Left lung (tissue), 10 donors: Measurements from ENCODE around the gene MTNR1A. TPM values are rescaled to one million over a fixed set of nuclear protein-coding genes. Genes with fewer than 3 reads are reported as not detected.

Source experiments
- ATAC-seq: fragments of 200-7000 bp; cut with Tn5 transposase; one replicate; pipeline ENCODE4 v1.9.1; 2020; ENCODE audit warnings: moderate library complexity
- DNase-seq, 4 donors: peaks; one replicate each; pipeline ENCODE4 v3.0.0-alpha.2; 2013 to 2020
- H3K27ac ChIP-seq, 2 donors: fragments of 200-600 bp; sonication (generic) in 1 of 2; one replicate each; pipeline versions ENCODE4 v1.5.0 to v1.8.0; 2020 to 2021
- H3K27me3 ChIP-seq, 2 donors: fragments of 200-600 bp; sonication (generic) in 1 of 2; one replicate each; pipeline versions ENCODE4 v1.5.0 to v1.8.0; 2020 to 2021
- H3K36me3 ChIP-seq, 2 donors: fragments of 200-600 bp; sonication (generic) in 1 of 2; one replicate each; pipeline versions ENCODE4 v1.5.0 to v1.8.0; 2020 to 2021
- H3K4me1 ChIP-seq, 2 donors: fragments of 200-600 bp; one replicate each; pipeline ENCODE4 v1.8.0; 2021
- H3K4me3 ChIP-seq, 2 donors: fragments of 200-600 bp; sonication (generic) in 1 of 2; one replicate each; pipeline versions ENCODE4 v1.5.0 to v1.8.0; 2020 to 2021; ENCODE audit warnings: mild to moderate bottlenecking in 1 of 2
- H3K9me3 ChIP-seq, 2 donors: fragments of 200-600 bp; sonication (generic) in 1 of 2; one replicate each; pipeline versions ENCODE4 v1.5.0 to v1.8.0; 2020 to 2021
- intact Hi-C, 2 donors: fragments of 100-400 bp; cut with DNase I; formaldehyde crosslinking; loops; one replicate each; pipeline versions ENCODE4 v1.11.2 to v1.14.2; 2022
- polyA plus RNA-seq, 6 donors: library from polyadenylated mRNA; unstranded; fragments of 120-200 nt; gene quantifications; one replicate each; pipeline ENCODE4 v1.2.1, GENCODE V29; 2013; ENCODE audit not compliant: insufficient read length in 6 of 6
- total RNA-seq, 2 donors: library from RNA; stranded (reverse); fragmentation: NEBNext Ultra II Directional; extraction: Animal tissue kit (Norgen Biotek cat#: 25700); gene quantifications; one replicate each; pipeline ENCODE4 v1.2.1, GENCODE V29; 2021
- TF ChIP-seq, protein P1 (sequence below), 2 donors: fragments of 200-600 bp; sonication (generic) in 1 of 2; IDR thresholded peaks; one replicate each; pipeline versions ENCODE4 v1.5.0 to v1.8.0; 2021; ENCODE audit warnings: antibody characterized with exemption in 2 of 2
- donor health status: DM: no; HTN: yes; CAD: no.
- donor health status: DM: no; HTN: no; CAD: no.

The MTNR1A gene
- total and polyA plus RNA-seq, 8 donors = 0.17 TPM; not detected in 7

DNA sequence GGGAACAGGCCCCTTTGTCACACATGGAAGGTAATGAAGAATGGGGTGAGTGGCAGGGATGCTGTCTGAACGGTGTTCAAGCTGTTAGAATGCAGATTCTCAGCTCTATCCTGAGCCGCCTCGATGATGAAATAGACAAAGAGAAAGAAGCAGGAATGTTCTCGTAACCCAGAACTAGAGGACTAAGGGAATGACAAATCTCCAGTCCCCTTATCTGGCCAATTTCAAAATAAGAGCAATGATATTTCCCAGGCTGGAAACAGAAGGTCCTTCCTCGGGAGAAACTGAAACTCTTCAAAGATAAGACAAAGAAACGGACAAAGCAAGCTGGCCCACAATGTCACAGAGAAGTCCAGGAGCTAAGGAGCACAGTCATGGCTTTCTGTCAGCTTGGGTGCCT, 29.5 kb upstream of the MTNR1A start:
- H3K4me1 ChIP-seq = no peaks in the 10 kb centered on the region
- peaks cover 4 to 8% of the 10 kb centered on the region in 2 donors for H3K36me3 ChIP-seq
- no peak overlapping the region for H3K4me3 ChIP-seq
- H3K27me3 ChIP-seq = no peaks in the 10 kb centered on the region
- DNase-seq (no peak), ATAC-seq (no peak)
- intact Hi-C loops = loop anchor here in 1 of 2 donors (5.0 to 10.0 kb wide), 2 partner anchors 110 to 288 kb away; no protein-coding TSS in a partner anchor
- peaks cover 0 to 6% of the 10 kb centered on the region in 2 donors for H3K9me3 ChIP-seq
- H3K27ac ChIP-seq = no peak overlapping the region
- TF ChIP-seq, protein P1, sequence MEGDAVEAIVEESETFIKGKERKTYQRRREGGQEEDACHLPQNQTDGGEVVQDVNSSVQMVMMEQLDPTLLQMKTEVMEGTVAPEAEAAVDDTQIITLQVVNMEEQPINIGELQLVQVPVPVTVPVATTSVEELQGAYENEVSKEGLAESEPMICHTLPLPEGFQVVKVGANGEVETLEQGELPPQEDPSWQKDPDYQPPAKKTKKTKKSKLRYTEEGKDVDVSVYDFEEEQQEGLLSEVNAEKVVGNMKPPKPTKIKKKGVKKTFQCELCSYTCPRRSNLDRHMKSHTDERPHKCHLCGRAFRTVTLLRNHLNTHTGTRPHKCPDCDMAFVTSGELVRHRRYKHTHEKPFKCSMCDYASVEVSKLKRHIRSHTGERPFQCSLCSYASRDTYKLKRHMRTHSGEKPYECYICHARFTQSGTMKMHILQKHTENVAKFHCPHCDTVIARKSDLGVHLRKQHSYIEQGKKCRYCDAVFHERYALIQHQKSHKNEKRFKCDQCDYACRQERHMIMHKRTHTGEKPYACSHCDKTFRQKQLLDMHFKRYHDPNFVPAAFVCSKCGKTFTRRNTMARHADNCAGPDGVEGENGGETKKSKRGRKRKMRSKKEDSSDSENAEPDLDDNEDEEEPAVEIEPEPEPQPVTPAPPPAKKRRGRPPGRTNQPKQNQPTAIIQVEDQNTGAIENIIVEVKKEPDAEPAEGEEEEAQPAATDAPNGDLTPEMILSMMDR (IDR thresholded peaks at IDR 0.05) = no peak

DNA sequence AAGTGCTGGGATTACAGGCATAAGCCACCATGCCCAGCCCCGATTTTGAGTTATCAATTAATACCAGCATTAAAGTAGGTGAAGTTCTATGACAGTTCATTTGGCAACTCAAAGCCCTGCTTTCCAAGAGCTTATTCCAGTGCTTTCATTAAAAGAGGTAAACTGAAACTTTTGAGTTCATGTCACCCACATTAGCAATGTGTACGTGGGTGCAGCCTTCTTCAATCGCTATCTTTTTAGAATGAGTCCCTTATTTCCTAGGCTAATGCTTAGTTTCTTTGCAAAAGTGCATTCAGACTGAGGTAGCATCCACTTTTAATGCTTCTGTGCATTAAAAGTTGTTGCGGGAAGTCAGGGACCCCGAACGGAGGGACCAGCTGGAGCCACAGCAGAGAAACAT, 26.1 kb upstream of the MTNR1A start:
- DNase-seq (no peak), ATAC-seq (no peak)
- TF ChIP-seq, protein P1 (IDR thresholded peaks at IDR 0.05) = no peak
- no peak overlapping the region for H3K27ac ChIP-seq
- peaks cover 0 to 4% of the 10 kb centered on the region in 2 donors for H3K36me3 ChIP-seq
- no peaks in the 10 kb centered on the region for H3K4me1 ChIP-seq
- no peak overlapping the region for H3K4me3 ChIP-seq
- H3K9me3 ChIP-seq = peaks cover 0 to 6% of the 10 kb centered on the region in 2 donors
- H3K27me3 ChIP-seq = no peaks in the 10 kb centered on the region
- intact Hi-C loops = loop anchor here in 1 of 2 donors (10.0 kb wide), 1 partner anchor 107 kb away; no protein-coding TSS in a partner anchor

DNA sequence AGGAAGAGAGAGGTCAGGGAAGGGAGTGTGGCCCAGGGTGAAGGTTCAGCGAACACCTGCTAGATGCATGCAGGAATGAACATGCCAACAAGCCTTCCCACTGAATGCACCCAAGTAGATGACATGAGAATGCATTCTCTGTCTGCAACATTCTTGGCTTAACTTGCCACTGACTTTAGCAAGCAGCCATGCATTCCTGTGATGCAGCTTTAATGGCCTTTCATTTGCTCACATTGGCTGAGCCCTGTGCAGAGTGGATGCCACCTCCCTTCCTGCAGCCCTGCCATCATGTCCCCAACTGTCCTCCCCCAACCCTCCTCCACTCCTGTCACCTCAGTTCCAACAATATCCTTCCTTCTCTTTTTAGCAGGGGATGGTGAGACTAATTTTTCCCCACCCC, 25.3 kb upstream of the MTNR1A start:
- no peak overlapping the region for H3K4me3 ChIP-seq
- intact Hi-C loops = loop anchor here in 1 of 2 donors (10.0 kb wide), 1 partner anchor 106 kb away; no protein-coding TSS in a partner anchor
- ATAC-seq (no peak), DNase-seq (no peak)
- H3K36me3 ChIP-seq = peaks cover 0 to 4% of the 10 kb centered on the region in 2 donors
- peaks cover 0 to 6% of the 10 kb centered on the region in 2 donors for H3K9me3 ChIP-seq
- H3K4me1 ChIP-seq = no peaks in the 10 kb centered on the region
- no peaks in the 10 kb centered on the region for H3K27me3 ChIP-seq
- no peak overlapping the region for H3K27ac ChIP-seq
- TF ChIP-seq, protein P1 (IDR thresholded peaks at IDR 0.05) = no peak

DNA sequence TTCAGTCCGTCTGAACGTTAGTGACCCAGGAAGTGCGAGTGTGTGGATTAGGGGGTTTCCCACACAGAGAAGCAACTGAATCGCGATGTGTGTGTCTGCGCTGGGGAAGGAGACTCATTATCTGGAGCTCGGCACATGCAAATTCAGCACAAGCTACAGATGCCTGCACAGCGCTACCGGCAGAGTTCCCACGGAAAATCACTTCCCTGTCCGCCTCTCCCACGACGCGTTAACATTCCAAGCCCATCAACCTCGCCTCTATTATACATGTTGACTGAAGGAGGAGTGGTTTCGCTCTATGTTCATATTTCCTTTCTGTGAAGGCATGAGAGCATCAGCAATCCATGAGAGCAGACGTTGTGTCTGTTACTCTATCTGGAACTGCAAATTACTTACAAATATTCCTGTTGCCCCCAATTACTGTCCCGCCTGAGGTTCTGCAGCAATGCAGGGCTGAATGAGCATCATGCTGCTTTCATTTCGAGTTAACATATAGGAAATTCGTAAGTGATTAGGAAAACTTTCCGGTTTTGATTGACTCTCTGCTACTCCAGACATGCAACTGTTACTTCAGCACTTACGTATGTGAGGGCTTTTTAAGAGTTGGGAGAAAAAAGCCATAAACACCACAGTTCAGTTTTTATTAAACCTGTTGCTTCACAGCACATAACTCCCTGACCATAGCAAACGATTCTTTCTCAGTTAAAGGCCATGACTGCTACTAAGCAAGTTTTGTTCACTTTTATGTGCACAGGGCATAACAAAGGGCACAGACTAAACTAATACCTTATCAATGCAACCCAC, 15.0 kb upstream of the MTNR1A start:
- Histone ChIP-seq H3K27ac (no peak overlapping the region), H3K4me1 (peaks cover 0 to 3% of the 10 kb centered on the region in 2 donors), H3K27me3 (no peaks in the 10 kb centered on the region), H3K9me3 (no peaks in the 10 kb centered on the region), H3K36me3 (no peaks in the 10 kb centered on the region), H3K4me3 (no peak overlapping the region)
- DNase-seq (peak in 2 of 4 donors; percentile 23 to 30), ATAC-seq (peak; percentile 86)
- intact Hi-C loops = loop anchor here in 1 of 2 donors (10.0 kb wide), 1 partner anchor 276 kb away; no protein-coding TSS in a partner anchor
- TF ChIP-seq, protein P1 (IDR thresholded peaks at IDR 0.05) = no peak

DNA sequence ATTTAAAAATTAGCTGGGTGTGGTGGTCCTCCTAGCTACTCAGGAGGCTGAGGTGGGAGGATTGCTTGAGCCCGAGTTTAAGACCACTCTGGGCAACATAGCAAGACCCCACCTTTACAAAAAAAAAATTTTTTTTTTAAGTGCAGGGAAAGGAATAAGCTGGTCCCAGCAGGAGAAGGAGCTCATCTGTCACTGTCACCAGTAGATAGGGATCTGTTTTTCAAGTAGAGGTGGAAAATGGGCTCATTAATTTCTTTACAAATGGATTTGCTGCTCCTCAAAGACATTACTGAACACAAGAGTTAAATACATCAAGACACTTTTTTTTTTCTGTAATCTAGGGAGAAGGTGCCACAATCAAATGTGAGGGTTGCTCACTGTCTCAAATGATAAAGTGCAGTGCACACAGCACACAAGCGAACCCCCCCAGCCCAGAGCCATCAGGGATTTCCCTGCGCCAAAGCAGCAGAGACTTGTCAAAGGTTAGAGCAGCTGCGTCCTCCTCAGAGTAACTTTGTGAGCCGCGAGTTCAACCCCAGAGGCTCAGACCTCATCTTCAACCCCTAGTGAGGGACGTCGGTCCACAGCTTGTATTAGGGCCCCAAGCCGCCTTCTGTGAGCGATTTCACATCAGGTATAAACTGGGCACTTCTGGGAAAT, 14.3 kb upstream of the MTNR1A start:
- TF ChIP-seq, protein P1 (IDR thresholded peaks at IDR 0.05) = no peak
- intact Hi-C loops = loop anchor here in 1 of 2 donors (10.0 kb wide), 1 partner anchor 275 kb away; no protein-coding TSS in a partner anchor
- DNase-seq (no peak), ATAC-seq (no peak)
- peaks cover 0 to 3% of the 10 kb centered on the region in 2 donors for H3K4me1 ChIP-seq
- no peaks in the 10 kb centered on the region for H3K27me3 ChIP-seq
- H3K27ac ChIP-seq = no peak overlapping the region
- H3K9me3 ChIP-seq = no peaks in the 10 kb centered on the region
- H3K4me3 ChIP-seq = no peak overlapping the region
- no peaks in the 10 kb centered on the region for H3K36me3 ChIP-seq
